Muscle of back (tissue), 11 donors: Measurements from ENCODE around the gene HLA-DMA. TPM values are rescaled to one million over a fixed set of nuclear protein-coding genes. Genes with fewer than 3 reads are reported as not detected.
A peak's percentile ranks its signal among the peaks of the same experiment; 100 is the strongest.
"Not testable (repeated sequence)": the region's sequence is repeated elsewhere in the genome, so short reads cannot be mapped to it uniquely, and the experiment has no call there.

Source experiments
- DNase-seq, 3 donors: peaks; one replicate each; pipeline versions ENCODE4 v3.0.0 to v3.0.0-alpha.2; 2013
- polyA plus RNA-seq, 10 donors: library from polyadenylated mRNA; unstranded; fragments of 120-200 nt; gene quantifications; one replicate each; pipeline ENCODE4 v1.2.1, GENCODE V29; 2013; ENCODE audit not compliant: insufficient read length in 10 of 10

The HLA-DMA gene
- polyA plus RNA-seq, 10 donors, result 2.0 to 19.2 (median 5.0) TPM

DNA sequence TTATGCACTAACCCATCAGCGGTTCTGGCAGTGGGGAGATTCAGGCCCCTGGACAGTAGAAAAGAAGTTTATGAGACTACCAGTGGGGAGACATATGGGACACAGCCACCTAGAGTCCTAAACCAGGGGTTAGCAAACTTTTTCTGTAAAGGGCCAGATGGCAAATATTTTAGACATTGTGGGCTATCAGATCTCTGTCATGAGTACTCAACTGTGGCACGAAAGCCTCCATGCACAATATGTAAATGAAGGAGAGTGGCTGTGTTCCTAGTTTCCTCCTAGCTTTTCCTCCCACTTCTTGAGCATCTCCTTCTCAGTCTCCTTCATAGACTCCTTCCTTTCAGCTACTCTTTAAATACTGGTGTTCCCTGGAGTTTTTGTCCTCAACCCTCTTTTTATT lies 3.3 kb upstream of the HLA-DMA start:
- DNase-seq, result no peak

DNA sequence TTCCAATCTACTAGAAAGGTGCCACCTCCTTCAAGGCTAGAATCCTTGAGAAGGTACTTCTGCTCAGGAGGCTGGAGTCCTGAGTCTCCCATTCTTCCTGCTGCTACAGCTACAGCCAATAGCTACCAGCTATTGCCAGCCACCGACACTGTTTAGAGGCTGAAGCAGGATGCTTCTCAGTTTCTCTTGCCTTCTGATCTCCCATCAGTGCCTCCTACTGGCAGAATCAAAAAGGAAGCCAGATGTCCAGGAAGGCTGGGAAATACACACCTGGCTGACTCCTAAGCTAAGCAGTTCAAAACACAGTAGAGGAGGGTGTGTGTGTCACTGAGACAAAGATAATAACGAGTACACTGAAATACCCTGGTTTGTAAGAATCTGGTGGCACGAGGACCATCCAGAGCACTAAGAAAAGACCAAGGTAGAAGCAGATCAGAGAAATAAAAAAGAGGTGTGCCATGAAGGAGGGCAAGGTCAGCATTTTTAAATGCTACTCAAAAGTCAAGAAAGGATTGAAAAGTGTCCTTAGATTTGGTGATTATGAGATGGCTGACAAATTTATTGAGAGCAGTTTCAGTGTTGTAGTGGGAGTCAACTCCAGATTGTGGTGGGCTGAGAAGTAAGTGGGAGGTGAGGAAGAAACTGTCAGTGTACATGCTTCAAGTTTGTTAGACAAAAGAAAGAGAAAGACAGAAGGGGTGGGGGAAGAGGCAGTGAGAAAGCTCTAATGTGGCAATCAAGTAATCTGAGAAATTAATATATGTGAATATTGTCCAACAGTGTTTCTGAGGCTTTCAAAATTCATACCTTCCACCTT lies 2.3 kb upstream of the HLA-DMA start:
- DNase-seq, result no peak

DNA sequence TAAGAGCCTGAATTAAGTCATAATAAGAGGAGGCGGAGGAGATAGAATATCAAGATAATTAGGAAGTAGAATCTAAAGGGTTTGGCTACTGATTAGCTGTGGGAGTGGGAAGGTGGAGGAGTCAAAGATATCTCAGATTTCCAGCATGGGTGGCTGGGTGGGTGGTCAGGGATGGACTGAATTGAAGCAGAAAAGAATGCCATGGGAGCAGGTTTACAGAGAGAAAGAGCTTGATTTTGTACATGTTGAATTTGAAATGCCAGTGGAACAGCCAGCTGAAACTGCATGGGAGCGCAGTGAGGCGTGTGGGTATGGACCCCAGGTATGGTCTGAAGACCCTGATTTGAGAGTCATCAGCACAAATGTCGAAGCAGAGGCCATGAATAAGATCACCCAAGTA lies 1.4 kb upstream of the HLA-DMA start:
- no peak for DNase-seq

DNA sequence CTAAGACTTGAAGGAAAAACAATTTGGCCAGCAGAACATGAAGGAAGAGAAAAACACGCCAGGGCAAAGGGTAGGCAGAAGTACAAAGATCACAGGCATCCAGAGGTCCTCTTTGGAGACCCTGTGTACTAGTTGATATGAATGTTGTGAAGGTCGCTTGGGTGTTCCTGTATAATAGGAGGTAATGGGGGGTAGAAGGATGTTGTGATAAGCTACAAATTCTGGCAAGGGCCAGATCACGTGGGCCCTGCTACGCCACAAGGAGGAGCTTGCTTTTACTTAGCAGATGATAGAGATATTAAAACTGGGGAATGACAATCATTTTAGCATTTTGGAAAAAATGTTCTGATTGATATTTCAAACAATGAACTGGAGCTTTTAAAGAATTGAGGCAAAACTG lies 878 bp upstream of the HLA-DMA start:
- no peak for DNase-seq

DNA sequence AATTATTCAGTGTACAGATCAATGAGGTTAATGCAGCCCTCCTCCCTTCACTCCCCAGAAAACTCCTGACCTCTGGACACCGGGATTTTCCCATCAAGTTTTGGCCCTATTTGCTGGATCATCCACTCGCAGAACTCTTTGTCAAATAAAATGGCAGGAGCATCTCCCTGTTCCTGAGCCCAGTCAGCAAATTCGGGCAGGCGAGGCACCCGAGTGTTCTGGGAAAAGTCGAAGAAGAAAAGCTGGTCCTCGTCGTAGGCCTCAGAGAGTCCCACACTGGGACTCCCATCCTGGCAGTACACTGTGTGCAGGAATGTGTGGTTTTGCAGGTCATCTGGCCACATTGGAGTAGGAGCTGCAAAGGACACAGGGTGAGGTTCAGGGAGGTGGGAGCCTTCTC lies 2.4 kb downstream of the HLA-DMA start:
- DNase-seq, result no peak

DNA sequence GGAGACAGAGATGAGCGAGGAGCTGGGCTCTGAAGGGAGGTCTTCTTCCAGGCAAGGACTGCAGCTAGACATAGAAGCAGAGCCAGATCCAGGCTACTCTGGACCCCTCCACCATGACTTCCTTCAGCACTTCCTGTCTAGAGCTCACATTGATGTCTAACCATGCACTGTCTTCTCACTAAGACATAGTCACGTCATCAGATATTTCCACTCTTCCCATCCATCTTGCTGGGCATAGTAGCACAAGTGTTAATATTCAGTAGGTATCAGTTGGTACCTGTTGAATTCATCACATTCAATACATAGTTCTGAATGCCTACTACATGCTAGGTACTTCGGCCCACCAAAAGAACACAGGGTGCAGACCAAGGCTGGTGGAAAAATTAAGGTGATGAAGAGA lies 2.9 kb downstream of the HLA-DMA start:
- no peak for DNase-seq

DNA sequence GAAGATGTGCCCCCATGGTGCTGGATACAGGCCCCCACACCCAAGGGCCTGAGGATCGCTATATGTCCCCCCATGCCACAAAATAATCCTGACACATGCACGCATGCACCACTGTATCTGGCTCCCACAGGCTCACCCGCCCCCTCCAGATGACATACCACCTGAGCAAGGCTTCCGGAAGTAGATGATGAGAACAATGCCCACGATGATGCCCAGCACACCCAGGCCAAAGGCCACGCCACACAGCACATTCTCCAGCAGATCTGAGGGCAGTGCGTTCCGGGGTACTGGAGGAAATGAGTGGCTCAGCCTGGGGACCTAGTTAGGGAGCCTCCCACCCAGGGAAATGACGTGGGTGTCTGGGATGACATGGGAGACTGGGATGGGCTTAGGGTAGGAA lies 3.8 kb downstream of the HLA-DMA start:
- DNase-seq, result no peak

DNA sequence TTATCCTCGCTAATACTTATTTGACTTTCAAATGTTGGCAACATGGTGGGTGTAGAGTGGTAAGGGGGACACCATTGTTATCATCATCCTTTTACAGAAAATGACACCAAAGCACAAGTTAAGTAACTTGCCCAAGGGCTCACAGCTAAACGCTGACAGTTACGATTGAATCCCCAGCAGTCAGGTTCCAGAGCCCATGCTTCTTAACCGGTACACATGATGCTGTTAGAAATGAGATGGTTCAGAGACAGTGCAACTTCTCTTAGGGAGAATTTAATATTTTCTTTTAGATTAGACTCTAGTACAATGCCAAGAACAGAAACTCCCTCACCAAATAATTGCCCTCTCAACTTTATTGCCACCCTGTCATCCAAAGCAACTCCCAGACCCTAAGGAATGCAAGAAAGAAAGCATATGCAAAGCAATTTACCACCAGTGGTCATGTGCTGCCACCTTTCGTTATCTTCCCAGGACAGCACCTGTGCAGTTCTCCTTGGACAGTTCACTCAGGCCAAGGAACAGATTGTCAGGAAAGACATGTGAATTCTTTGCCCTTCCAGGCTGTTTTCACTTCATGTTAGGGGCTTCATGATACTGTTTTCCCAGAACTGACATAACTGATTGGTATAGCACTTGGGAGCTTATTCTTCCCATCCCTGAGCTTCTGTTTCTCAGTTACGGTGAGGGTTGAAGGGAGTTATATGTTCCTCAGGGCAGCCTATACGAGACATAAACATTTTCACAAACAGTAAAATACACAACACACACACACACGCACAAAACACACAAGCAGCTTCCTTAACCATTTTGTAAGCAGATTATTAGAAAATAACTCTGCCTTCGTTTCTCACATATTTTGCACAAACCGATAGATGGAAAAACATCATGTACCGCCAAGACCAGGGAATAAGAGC lies 5.1 kb downstream of the HLA-DMA start:
- peak in 1 of 3 donors; percentile 32 for DNase-seq

DNA sequence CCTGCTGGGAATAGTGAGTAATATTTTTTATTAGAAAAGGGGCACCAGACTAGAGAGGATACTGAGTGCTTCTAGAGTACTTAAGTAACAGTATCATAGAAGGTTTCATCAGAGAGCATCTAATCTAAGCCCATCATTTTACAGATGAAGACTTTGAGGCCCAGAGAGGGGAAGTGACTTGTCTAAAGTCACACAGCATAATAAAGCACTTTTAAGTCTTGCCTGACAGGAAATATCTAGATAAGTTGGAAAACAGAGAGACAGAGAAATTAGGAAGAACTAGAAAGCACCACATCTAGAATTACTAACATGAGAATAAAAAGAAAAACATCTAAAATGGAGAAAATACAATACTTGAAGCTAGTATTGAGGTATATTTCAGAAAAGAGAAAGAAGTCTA lies 6.0 kb downstream of the HLA-DMA start:
- no peak for DNase-seq

DNA sequence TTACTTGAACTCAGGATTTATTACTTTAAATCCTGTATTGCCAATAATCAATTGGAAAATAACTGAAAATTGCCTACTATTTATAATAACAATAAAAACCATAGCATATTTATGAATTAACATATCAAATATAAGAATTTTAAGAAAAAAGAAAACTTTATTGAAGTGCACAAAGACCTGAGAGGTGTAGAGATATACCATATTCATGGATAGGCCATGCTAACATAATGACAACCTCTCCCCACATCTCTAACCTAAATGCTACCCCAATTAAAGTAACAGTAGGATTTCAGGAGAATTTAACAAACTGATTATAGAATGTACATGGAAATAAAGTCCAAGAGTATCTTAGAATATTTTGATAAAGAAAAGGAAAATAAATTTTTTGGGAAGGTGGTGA lies 6.9 kb downstream of the HLA-DMA start:
- DNase-seq, result no peak

DNA sequence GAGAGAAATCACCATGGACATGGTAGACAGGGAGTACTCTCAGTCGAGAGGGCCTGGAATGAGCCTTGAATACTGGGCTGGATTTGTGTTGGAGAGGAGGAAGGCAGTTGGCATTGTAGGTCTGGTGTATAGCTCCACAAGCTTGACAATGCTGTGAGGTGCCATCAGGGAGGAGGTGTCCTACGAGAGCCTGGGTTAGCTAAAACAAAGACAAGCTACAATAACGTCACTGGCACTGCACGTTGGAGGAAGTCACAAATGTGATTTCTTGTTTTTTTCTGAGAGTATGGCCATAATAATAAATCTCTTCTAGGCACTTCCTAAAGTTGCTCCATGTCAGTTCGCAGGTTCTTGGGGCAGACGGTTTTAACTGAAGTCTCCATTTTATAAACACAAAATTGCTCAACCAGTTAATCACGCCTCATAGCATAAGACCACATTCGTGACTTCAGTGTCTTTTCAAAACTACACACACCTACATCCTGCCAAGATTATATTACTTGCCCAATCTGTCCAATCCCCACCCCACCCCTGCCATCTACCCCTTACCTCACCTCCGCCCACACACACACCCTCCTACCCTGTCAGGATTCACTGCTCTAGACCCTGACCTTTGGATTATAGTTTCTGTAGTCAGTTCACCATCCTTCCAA lies 7.7 kb downstream of the HLA-DMA start:
- no peak for DNase-seq

DNA sequence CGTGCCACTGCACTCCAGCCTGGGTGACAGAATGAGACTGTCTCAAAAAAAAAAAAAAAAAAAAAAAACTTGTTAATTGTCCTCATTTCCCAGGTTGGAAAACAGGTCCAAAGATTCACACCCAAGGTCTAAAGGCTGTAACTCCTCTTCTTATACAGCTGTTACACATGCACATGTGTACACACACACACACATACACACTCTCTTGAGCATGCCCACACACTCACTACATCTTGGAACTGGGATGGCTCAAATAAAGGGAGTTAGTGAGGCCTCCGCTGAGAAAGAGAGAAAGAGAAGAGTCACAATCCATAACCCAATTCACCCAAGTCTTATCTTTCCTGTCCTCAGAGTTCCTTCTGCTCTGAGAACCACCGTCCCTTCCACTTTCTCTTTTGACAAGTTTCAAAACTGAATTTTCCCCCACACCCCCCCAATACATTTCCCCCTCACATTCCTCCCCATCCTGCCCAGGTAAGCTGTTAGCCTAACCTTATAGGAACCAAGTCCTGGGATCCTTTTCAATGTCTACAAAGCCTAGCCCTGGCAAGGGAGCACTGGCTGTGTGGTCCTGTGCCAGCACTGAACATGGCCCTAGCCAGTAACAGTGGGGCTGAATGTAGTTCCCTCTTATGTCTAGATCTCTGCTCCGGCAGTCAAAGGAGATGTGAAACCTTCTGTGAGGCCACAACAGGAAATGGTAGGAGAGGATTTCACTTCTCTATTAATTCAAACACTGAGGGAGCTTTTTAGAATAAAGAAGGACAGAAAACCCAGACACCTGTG lies 8.8 kb downstream of the HLA-DMA start:
- DNase-seq, result peak in 1 of 3 donors; percentile 48

DNA sequence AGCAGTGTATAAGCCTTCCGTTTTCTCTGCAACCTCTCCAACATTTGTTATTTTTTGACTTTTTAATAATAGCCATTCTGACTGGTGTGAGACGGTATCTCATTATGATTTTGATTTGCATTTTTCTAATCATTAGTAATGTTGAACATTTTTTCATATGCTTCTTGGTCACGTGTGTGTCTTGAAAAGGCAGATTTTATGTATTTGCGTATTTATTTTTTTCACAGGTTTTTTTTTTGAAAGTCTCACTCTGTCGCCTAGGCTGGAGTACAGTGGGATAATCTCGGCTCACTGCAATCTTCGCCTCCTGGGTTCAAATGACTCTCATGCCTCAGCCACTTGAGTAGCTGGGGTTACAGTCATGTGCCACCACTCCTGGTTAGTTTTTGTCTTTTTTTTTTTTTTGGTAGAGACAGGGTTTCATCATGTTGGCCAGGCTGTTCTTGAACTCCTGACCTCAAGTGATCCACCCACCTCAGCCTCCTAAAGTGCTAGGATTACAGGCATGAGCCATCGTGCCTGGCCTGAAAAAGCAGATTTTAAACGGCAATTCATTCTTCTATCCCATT lies 10.3 kb downstream of the HLA-DMA start:
- not testable (repeated sequence) for DNase-seq

DNA sequence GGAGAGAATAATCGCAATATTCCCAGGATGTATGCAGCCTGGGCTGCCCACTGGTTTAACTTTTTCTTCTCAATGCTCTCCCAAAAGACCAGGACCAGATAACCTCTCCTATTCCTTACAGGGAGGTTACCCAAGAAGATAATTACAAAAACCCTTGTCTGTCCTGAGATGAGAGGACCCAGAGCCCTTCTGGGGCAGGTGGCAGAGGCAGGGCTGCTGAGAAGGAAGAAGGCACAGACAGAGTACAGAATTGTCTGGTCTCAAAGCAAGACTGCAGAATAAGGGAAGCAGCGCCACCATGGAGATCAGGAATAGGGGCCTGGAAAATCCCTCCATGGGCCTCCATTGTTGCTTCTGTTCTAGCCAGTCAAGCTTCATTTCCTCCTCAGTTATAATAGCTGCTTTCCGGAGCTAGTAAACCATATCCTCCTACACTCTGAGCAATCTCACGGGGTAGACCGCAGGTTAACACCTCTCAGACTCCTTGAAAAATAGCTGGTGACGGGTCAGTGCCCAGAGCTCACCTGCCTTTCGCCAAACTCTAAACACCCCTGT lies 11.6 kb downstream of the HLA-DMA start:
- no peak for DNase-seq

DNA sequence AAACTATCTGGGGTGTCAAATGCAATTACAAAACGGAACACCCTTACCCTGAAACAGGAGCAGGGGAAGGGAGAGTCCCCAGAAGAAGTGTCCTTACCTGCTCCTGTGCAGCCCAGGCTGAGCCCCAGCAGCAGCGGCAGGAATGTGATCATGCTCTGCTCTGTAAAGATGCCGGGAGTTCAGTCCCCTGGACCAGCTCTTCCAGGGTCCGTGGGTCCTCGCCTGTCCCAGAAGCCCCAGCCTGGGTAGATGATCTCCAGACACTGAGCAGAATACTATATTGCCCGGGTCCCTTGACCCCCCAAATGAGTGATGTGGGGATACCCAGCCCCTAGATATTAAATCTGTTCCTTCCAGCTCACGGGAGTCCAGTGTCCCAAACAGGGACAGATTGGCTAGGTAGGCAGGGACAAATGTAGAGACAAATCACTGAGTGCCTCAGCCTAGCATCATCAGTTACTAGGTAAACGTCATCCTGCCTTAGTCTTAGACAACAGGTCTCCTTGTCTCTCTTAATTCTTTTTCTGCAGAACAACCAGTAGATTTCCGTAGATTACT lies 12.2 kb downstream of the HLA-DMA start, which contains the start of gene HLA-DMB:
HLA-DMB (minus strand) TSS at position 373 of the 558 bp plus-strand sequence; CDS start at position 152, 221 bp downstream.
- peak; percentile 60 to 84 (median 79) for DNase-seq

DNA sequence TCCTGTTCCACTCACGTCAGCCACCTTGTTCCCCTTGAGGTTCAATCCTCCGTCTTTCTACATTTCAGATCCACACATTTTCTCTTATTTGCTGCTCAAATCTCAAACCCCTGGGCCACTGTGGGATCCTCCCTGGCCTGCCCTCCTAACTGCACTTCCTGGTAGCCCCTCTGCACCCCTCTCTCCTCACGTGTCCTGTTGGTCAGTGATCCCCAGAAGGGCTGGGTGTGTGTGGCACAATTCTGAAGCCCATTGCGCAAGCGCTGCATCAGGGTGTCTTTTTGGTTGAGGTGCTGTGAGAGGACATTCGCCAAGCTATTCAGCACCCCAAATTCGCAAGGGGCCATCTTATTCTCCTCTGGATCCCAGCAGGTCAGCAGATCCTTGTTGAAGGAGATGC lies 14.4 kb downstream of the HLA-DMA start:
- no peak for DNase-seq

DNA sequence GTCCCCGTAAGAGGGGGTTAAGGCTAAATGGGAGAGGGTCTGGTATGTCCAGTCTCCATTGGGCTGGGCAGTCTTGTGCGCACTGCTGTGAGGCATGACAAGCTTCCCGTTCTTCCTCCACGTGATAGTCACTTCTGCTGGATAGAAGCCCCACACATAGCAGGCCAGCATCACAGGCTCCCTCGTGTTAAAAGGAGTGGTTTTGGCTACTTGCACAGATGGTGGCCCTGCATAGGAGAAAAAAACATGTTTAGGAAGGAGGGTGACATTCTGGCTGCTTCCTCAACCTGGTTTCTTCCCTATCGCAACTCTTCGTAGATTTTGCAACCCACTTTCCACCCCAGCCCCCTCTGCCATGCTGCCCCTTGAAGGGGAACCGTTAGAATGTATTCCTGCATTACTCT lies 15.7 kb downstream of the HLA-DMA start:
- peak in 1 of 3 donors; percentile 35 for DNase-seq

DNA sequence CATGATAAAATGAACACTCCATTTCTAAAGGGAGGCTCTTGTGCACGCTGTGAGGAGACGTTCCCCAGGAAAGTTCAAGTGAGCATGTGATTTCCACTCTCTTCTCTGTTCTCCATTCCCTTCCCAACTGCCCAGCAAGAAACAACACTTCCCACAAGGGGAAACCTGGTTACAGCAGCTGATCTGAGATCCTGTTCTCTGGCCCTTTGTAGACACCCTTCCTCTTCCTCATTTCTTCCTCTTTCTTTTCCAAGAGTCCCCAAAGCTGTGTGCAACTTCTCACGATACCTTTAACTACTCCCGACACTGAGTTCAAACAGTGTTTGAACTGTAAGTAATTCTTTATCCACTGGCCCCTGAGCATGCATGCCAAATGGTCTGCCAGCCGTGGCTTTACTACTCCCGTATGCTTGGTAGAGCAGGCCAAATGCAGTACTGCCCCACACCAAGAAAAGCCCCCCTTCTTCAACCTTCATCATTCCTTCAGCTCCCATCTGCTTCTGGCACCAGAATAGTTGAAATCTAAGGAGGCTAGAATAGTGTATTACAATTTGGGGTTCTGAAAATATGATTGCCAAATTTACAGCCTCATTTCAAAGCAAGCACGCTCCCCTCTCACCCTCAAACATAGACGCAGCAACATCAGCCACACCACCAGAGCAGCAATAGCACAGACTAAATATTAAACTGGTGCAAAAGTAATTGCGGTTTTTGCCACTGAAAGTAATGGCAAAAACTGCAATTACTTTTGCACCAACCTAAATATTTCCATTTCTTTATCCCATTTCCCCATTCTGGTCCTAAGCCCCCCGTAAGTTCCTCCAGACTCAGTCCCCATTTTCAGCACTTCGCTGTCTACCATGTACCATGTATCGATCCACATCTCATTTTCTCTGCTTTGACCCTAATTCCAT lies 16.4 kb downstream of the HLA-DMA start:
- DNase-seq, result no peak

DNA sequence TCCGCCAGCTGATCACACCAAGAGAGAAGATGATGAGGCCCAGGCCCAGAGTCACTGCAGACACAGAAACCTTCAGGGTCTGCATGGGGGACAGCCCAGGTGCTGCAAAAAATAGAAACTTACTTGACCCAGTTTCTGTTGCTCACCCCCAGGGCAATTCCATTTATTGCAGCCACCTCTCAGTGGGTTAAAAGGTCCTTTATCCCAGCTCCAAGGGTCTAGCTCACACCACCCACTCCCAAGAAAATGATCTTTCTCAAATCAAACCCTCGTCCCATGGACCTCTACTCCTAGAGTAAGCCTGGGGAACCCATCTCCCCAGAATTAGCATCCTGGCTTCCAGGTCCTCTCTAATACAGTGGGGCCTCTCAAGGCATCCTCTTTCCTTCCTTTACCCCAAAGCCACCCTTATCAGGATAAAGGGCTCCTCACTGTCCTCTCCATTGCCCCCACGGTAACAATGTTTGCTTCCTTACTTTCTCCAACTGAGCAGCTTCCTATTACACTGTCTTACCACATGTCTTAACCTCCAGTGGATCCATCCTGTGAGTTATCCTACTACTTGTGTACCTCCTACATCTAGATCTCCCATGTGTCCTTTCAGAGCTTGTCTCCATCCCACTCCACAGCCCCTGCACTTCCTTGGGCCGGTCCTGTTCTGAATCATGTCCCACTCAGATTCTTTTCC lies 17.2 kb downstream of the HLA-DMA start:
- no peak for DNase-seq
